HG03442 (cell line): ENCODE measurements around the gene USPL1.

Source experiments
- ATAC-seq: cut with Tn5 transposase; IDR thresholded peaks from one replicate; pipeline ENCODE4 v1.9.1; 2021; ENCODE audit warnings: mild to moderate bottlenecking, moderate library complexity; ENCODE audit not compliant: unreplicated experiment

USPL1 gene

GRCh38 chr13:30656178-30656577 lies 38.5 kb downstream of the USPL1 start:
- no peak for ATAC-seq

DNA sequence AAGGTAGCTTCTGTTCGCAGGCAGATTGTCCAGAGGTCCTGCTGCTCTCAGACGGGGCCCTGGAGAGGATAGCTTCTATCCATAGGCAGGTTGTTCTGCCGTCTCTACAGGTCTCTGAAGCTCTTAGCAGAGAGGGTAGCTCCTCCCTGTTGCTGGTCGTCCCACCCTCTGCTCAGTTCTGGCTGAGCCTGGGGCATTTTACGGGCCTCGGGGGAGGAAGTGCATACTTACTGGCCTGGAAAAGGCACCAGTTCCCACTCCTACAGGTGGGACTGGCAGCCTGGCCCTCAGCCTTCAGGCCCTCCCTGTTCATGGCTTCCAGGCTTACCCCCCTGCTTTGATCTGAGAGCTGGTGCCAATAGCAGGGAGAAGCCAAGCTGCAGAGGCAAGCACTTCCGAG lies 42.3 kb downstream of the USPL1 start:
- no peak for ATAC-seq

- ATAC-seq, result no peak
These were observed 43.1 kb downstream of the USPL1 start for GRCh38 chr13:30660796-30661195.

- no peak for ATAC-seq
These were observed 47.1 kb downstream of the USPL1 start for GRCh38 chr13:30664689-30665275.

GRCh38 chr13:30665638-30666037 lies 47.9 kb downstream of the USPL1 start:
- ATAC-seq, result no peak

GRCh38 chr13:30666113-30666512 lies 48.4 kb downstream of the USPL1 start:
- ATAC-seq, result no peak

DNA sequence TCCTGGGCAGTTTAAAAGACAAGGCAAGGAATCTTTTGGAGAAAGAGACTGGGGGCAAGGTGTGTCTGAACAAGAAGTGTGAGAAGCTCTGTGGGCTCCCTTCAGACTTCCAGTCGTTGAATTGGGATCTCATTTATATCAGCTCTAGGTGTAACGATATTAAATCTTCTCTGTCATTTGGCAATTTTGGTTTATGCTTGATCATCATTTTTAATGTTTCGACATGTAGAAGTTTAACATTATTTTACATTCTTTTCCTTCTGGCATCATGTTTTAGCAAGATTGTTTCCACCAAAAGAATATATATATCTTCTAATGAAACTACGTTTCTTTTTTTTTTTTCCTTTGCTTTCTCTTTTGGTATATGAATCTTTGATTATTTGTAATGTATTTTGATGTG lies 49.3 kb downstream of the USPL1 start:
- no peak for ATAC-seq

GRCh38 chr13:30668312-30668711 lies 50.6 kb downstream of the USPL1 start:
- no peak for ATAC-seq

- ATAC-seq, result no peak
These were observed 53.6 kb downstream of the USPL1 start for GRCh38 chr13:30671271-30671815.

DNA sequence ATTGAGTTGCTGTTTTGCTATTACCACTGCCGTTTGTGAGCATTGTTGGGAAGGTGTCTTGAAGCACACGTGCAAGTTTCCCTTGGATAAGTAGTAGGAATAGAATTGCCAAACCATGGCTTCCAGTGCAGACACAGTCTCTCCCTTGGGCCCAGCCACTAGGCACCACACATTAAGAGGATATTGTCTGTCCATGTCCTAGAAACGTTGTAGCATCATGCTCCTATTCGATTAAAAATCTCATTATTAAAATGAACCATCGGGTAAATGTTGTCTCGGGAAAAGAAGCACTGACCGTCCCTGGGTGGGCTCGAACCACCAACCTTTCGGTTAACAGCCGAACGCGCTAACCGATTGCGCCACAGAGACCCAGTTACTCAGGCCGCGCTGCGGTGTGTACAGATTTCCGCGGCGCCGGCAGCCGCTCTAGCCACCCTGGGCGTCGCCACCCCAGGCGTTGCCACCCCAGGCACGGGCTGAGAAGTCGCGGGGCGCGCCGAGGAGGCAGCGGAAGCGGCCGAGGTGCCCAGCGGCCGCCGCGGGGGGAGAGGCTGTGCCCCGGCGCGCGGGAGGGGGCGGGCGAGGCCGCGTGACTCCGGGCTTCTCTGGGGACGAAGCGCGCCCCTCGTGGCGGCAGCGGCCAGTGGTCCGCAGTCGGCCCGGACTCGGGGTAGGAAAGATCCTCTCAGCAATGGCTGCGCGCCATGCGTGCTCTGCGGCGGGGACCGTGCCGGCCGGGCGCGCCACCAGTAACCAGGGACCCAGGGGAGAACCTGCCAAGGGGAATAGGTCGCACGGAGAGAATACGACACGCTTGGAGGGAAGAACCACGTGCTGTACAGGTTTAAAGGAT lies 56.2 kb downstream of the USPL1 start:
- ATAC-seq, result peak; percentile 86

DNA sequence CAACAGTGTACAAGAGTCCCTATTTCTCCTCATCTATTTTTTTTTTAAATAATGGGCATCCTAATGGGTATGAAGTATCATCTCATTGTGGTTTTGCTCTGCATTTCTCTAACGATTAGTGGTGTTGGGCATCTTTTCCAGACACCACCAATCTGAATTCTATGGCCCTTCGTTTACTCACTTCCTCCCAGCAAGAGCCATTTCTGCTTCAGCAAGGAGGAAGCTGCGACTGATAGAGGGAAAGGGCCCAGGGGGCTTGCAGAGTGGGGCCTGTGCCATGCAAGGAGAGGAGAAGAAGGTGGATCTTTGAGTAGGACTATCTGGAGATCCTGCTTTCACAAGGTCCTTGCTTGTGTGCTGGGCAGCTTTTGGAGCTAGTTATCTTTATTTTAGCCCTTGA lies 58.0 kb downstream of the USPL1 start:
- no peak for ATAC-seq

DNA sequence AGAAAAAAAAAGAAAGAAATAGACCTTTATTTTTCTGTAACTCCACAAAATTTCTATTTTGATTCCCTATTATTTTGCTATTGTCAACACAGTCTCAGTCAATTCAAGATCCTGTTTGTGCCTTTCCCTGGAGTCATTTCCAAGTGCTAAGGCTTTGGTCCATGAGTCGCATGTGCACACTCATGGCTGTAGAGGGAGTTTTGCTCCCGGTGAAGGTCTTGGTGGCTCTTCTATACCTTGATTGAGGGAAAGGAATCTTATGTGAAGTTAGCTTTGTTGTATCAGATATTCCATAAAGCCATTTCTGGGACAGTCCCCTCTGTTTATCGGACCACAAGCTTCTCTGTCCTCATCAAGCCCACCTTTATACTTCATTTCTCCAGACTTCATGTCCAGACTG lies 59.0 kb downstream of the USPL1 start:
- ATAC-seq, result no peak

DNA sequence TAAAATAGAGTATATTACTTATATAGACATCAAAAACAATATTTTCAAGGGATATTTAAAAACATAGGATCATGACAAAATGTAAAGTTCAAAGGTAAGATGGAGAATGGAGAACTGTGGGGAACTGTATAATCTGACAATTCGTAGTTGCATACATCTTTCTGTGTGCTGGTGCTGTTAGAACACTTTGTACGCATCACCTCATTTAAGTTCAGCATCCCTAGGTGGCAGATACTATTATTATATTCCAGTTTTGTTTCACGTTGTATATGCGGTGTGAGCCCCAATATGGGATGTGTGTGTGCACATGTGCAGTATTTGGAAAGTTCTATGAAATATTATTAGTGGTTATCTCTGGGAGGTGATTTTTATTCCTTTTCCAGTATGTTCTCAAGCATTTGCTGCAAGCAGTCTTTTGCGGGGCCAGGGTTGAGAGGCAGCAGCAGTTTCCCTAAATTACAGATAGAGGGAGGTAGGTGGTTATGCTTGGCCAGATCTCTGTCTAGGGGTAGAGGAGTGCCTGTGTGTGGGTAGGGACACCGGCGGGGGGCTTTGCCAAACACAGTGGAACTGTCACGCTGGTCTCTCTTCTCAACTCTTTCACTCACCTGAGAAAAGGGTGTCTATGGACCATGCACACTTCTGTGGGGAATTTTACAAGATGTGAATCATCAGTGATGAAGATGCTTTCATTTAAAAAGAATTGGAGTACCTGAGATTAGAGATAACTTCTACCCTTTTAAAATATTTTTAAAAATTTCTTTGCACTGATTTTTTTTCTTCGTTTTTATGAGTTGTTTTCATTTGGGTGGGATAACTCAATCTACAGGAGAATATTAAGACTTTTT lies 62.0 kb downstream of the USPL1 start:
- peak; percentile 67 for ATAC-seq

DNA sequence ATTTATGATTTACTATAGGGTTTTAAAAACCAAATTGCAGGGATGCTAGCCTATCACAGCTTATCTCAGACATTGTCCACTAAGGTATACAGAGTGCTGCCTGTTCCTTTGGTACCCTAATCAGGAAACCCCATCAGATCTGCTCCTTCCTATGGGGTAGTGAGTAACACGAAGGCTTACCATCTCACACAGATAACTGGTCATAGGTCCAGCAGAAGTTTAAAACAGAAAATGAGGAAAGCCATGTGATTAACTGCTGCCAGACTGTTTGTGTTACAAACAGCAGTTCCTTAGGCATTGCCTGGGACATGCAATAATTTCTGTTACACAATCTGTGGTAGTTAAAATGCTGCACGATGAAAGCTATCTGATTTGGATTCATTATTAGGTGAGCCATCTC lies 64.1 kb downstream of the USPL1 start:
- no peak for ATAC-seq

DNA sequence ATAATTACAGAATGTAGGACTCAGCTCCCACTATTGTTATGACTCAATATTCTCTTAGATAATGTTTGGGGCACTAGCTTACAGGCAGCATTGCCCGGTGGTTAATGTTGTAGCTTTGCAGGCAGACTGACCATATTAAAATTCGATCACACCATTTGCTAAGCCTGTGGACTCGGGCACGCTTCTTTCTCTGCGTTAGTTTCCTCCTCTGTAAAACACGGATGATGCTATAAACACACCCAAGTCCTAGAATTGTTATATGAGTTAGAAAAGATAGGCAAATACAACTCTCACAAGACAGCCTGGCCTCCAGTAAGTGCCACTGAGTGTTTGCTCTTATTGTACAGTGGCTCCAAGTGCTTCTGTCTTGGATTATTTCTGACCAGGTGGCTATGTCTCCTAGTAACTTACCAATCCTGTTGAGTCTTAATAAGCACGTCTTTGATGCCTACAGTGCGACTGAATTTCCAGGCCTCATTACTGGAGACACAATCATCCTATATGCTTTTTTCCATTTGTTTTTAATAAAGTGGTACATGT lies 67.7 kb downstream of the USPL1 start:
- ATAC-seq, result no peak

GRCh38 chr13:30685987-30686386 lies 68.3 kb downstream of the USPL1 start:
- no peak for ATAC-seq

GRCh38 chr13:30687601-30688000 lies 69.9 kb downstream of the USPL1 start:
- no peak for ATAC-seq

DNA sequence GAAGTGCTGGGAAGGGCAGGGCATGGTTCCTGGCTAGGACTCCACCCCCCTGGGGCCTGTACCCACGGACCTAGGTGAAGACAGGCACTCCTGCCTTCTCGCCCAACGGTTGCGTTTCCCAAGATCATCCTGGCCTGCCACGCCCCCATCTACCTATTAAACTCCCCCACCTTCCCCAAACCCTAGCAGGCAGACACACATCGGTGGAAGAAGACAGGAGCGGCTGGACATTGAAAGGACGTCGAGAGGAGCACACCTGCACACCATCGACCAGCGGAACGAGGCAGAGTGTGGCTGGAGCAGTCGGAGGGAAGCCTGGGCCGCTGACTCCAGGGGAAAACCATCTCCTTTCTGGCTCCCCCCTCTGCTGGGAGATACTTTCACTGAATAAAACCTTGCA lies 72.0 kb downstream of the USPL1 start:
- ATAC-seq, result no peak

DNA sequence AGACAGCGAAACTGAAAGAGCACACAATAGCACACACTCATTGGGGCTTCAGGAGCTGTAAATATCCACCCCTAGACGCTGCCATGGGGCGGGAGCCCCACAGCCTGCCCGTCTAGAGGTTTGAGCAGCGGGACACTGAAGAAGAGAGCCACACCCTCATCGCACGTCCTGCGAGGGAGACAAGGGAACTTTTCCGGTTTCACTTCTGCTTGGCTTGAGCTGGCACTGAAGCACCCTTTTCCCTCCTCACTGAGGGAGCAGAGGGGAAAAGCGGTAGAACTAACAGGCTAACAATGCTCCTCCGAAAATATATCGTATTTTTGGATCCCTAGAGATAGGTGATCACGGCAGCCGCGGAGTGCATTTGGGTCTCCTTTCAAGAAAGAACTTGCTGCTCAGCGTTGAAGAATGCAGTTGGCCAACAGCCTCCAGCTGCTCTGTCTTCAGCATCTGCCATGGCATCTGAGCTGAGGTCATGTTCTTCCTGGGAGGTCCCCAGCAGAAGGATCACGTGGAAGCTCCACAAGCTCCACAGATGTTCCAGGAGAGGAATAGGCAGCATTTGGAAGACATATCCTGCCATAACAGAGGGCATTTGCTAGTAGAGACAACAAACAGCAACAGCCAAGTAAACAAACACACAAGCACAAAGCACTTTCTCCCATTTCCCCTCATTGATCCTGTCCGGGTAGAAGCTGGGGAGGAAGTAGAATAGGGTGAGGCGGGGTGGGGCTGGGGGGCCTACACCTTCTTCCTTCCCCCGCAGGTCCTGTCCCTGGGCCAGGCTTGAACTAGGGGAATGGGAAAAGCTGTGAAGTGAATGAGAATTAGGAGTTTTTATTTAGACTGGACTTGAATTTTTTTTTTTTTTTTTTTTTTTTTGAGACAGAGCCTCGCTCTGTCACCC lies 72.8 kb downstream of the USPL1 start:
- ATAC-seq, result peak; percentile 71

DNA sequence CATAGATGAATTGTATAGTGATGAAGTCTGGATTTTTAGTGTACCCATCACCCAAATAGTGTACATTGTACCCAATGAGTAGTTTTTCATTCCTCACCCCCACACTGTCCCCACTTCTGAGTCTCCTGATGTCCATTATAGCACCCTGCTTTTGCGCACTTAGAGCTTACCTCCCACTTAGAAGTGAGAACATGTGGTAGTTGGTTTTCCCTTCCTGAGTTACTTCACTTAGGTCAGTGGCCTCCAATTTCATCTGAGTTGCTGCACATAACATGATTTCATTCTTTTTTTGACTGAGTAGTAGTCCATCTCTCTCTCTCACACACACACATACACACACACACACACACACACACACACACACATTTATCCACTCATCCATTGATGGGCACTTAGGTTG lies 74.4 kb downstream of the USPL1 start:
- ATAC-seq, result no peak
